ENCODE results near the gene ATP11C.
"Not testable (repeated sequence)": the region's sequence is repeated elsewhere in the genome, so short reads cannot be mapped to it uniquely, and the experiment has no call there.

ATP11C gene

GRCh38 chrX:139708067-139708466 lies 224.8 kb downstream of the ATP11C start, which contains the start of gene MCF2:
Gene MCF2 (minus strand): TSS chrX:139708167. CDS start chrX:139651744, 56,423 bp downstream.
- DNase-seq = no peak

DNA sequence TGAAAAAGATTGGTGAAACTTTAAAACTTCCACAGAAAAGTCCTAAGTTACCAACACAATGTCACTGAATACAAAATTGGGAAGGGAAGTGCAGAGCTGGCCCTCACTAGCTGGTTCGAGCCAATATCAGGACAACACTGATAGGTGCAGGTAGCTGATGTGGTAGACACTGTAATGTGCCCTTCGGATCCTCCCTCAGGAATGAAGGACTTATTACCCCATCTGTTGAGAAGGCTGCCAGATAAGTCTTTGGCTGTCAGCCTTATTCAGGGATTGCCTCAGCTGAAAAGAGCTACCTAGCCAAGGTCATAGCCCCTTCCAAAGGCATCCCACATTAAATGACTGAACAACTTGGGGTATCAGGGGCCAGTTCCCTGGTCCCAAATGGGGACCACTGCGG lies 230.2 kb downstream of the ATP11C start:
- DNase-seq = no peak

DNA sequence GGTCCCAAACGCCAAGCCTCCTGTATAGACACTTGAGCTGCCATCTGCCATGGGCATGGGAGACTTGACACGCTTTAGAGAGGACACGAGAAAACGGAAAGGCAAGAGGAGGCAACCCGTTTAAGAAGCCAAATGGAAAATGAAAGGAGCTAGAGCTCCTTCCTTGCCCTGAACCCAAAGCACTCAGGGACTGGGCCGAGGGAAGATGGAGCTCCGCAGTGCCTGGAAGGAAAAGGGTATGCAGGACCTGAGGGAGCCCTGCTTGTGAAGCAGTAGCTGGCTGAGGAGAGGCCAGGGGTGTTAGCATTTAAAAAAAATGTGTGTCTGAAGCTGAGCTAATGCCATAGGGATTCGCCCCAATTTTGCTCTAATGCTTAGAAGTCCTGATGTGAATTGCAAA lies 239.9 kb downstream of the ATP11C start:
- DNase-seq = no peak

DNA sequence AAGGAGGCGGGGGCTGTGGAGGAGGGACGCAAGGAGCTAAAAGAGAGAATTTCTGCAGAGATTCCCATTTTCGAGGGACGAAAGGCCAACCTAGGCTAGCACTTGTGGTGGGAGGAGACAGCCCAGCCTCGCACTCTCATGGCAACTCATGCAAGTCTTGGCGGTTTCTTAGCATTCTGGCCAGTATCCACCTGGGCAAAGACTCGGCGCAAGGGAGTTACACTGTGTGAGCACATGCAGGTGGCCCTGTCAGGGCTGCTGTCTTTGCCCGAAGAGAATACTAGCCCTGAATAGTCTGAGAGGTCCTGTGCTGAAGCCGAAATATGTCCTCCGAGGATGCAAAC lies 240.4 kb downstream of the ATP11C start:
- DNase-seq = no peak

DNA sequence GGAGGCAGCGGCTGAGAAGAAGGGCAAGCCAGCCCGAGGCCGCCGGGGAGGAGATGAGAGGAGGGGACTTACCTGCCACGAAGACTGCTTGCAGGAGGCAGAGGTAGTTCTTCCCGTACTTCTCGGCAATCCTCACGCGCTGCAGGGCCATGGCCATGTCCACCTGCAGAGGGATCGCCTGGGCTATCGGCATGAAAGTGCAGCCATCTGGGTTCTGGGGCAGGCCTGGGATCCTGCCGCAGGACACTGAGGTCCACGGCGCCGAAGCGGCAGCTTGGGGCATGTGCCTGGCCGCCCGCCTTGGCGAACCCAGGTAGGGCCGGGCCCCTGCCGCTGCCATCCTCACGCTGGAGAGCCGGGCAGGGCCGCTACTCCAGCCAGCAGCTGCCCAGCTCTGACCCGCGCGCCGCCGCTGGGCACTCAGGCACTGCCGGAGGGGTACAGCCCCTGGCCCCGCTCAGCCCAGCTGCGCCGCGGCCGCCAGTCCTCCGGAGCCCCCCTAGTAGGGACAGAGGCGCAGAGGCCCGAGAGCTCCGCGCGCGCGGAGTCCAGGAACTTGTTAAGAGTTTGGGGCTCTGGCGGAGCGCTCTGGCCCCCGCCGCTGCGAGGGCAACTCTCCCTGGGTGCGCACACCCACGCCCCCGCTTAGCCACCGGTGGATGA lies 240.9 kb downstream of the ATP11C start:
- no peak for DNase-seq

DNA sequence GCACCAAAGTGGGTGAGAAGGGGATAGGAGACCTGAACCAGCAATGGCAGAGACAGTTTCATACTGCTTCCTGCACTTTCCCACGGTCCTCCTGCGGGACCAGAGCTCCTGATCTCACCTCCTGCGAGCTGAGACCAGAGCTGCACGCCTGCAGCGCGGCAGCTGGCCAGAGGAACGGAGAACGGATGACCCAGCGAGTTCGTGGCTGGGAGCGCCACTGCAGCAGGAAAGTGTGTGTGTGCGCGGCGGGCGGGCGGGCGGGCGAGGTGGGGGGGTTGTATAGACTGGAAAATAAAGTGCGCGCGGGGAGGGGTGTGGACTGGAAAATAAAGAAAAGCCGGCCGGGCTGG lies 241.4 kb downstream of the ATP11C start:
- DNase-seq = no peak

DNA sequence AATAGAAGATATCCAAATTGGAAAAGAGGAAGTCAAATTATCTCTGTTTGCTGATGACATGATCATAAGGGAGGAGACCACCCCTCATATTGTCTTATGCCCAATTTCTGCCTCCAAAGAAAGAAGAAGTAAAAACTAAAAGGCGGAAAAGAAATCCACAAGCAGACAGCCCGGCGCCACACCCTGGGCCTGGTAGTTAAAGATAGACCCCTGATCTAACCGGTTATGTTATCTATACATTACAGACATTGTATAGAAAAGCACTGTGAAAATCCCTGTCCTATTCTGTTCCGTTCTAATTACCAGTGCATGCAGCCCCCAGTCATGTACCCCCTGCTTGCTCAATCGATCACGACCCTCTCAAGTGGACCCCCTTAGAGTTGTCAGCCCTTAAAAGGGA lies 247.7 kb downstream of the ATP11C start:
- DNase-seq = not testable (repeated sequence)

DNA sequence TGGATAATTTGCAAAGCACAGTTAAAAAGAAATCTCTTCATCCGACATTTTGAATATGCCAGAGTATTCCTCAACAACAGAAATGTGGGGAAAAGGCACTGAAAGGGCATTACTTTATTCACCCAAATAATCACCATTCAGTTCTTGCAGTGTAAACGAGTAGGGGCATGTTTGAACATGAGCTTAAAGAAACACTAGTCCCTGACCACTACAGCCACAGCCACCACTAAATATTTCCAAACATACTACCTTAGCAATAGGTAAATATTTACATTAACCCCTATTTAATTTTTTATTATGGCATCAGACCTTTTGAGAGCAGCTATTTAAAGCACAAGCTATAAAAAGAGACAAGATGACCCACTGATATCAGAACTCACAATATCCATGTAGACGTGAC lies 252.5 kb downstream of the ATP11C start:
- DNase-seq = no peak

Measured in NCI-H1436 treated with DMSO at 0.1 percent for 48 hours (cell line).